ENCODE data around the gene PIM3. TPM values are rescaled to one million over a fixed set of nuclear protein-coding genes. Genes with fewer than 3 reads are reported as not detected.

The PIM3 gene
- total RNA-seq, 1 donor from 2014 or later: 18.6 TPM

- Mint-ChIP-seq H3K9me3 (ENCODE audit: unreplicated experiment) (no peaks in the 10 kb centered on the region), H3K4me3 (ENCODE audit: unreplicated experiment) (no peak overlapping the region), H3K27me3 (ENCODE audit: unreplicated experiment) (no peaks in the 10 kb centered on the region), H3K27ac (ENCODE audit: unreplicated experiment) (no peak overlapping the region), H3K4me1 (ENCODE audit: unreplicated experiment) (peaks cover 11% of the 10 kb centered on the region), H3K36me3 (ENCODE audit: unreplicated experiment) (peaks cover 6% of the 10 kb centered on the region)
- TF ChIP-seq, protein P1, sequence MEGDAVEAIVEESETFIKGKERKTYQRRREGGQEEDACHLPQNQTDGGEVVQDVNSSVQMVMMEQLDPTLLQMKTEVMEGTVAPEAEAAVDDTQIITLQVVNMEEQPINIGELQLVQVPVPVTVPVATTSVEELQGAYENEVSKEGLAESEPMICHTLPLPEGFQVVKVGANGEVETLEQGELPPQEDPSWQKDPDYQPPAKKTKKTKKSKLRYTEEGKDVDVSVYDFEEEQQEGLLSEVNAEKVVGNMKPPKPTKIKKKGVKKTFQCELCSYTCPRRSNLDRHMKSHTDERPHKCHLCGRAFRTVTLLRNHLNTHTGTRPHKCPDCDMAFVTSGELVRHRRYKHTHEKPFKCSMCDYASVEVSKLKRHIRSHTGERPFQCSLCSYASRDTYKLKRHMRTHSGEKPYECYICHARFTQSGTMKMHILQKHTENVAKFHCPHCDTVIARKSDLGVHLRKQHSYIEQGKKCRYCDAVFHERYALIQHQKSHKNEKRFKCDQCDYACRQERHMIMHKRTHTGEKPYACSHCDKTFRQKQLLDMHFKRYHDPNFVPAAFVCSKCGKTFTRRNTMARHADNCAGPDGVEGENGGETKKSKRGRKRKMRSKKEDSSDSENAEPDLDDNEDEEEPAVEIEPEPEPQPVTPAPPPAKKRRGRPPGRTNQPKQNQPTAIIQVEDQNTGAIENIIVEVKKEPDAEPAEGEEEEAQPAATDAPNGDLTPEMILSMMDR (IDR thresholded peaks at IDR 0.05): no peak
- DNase-seq (ENCODE audit: extremely low spot score, unreplicated experiment): no peak
Observed at GRCh38 chr22:49928555-49929210, 31.9 kb upstream of the PIM3 start.

GRCh38 chr22:49929211-49929979 is 31.2 kb upstream of the PIM3 start:
- peaks cover 12% of the 10 kb centered on the region for H3K4me1 Mint-ChIP-seq (ENCODE audit: unreplicated experiment)
- no peak overlapping the region for H3K27ac Mint-ChIP-seq (ENCODE audit: unreplicated experiment)
- no peak for DNase-seq (ENCODE audit: extremely low spot score, unreplicated experiment)
- no peaks in the 10 kb centered on the region for H3K9me3 Mint-ChIP-seq (ENCODE audit: unreplicated experiment)
- TF ChIP-seq, protein P1 (IDR thresholded peaks at IDR 0.05): peak; percentile 94
- no peaks in the 10 kb centered on the region for H3K27me3 Mint-ChIP-seq (ENCODE audit: unreplicated experiment)
- peaks cover 6% of the 10 kb centered on the region for H3K36me3 Mint-ChIP-seq (ENCODE audit: unreplicated experiment)
- no peak overlapping the region for H3K4me3 Mint-ChIP-seq (ENCODE audit: unreplicated experiment)

DNA sequence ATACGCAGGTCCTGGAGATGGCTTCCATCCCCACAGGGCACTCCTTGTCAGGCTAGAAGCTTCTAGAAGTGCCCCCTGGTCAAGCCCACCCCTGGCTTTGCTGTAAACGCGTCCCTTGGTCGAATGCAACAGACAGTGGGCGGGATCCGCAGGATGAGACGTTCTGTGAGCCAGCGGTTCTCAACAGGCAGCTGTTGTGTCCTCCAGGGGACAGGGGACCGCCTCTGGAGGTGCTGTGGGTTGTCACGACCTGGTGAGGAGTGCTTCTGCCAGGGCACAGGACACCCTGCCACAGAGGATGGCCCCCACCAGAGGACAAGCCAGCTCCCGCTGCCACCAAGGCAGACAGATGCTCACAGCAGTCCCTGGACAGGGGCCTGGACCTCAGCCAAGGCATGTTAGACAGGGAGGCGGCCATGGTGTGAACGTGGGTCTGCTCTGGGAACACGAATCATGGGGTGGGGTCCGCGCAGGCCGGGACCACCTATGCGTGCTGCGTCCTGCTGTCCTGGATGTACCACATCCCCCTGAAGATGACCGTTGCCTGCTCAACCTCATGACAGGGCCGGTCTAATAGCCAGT is 30.5 kb upstream of the PIM3 start:
- TF ChIP-seq, protein P1 (IDR thresholded peaks at IDR 0.05): no peak
- H3K27ac Mint-ChIP-seq (ENCODE audit: unreplicated experiment): no peak overlapping the region
- H3K36me3 Mint-ChIP-seq (ENCODE audit: unreplicated experiment): peaks cover 5% of the 10 kb centered on the region
- H3K4me3 Mint-ChIP-seq (ENCODE audit: unreplicated experiment): no peak overlapping the region
- no peak for DNase-seq (ENCODE audit: extremely low spot score, unreplicated experiment)
- no peaks in the 10 kb centered on the region for H3K27me3 Mint-ChIP-seq (ENCODE audit: unreplicated experiment)
- H3K4me1 Mint-ChIP-seq (ENCODE audit: unreplicated experiment): peaks cover 12% of the 10 kb centered on the region
- no peaks in the 10 kb centered on the region for H3K9me3 Mint-ChIP-seq (ENCODE audit: unreplicated experiment)

- Mint-ChIP-seq H3K4me3 (ENCODE audit: unreplicated experiment) (no peak overlapping the region), H3K4me1 (ENCODE audit: unreplicated experiment) (peaks cover 12% of the 10 kb centered on the region), H3K36me3 (ENCODE audit: unreplicated experiment) (no peaks in the 10 kb centered on the region), H3K27me3 (ENCODE audit: unreplicated experiment) (no peaks in the 10 kb centered on the region), H3K9me3 (ENCODE audit: unreplicated experiment) (no peaks in the 10 kb centered on the region), H3K27ac (ENCODE audit: unreplicated experiment) (no peak overlapping the region)
- DNase-seq (ENCODE audit: extremely low spot score, unreplicated experiment): no peak
- TF ChIP-seq, protein P1 (IDR thresholded peaks at IDR 0.05): peak; percentile 63
Observed at GRCh38 chr22:49930596-49931412, 29.8 kb upstream of the PIM3 start.
